Measurements from ENCODE around the gene CCDC181.

GRCh38 chr1:169367096-169367685 is 60.1 kb downstream of the CCDC181 start:
- TF ChIP-seq, protein P1, sequence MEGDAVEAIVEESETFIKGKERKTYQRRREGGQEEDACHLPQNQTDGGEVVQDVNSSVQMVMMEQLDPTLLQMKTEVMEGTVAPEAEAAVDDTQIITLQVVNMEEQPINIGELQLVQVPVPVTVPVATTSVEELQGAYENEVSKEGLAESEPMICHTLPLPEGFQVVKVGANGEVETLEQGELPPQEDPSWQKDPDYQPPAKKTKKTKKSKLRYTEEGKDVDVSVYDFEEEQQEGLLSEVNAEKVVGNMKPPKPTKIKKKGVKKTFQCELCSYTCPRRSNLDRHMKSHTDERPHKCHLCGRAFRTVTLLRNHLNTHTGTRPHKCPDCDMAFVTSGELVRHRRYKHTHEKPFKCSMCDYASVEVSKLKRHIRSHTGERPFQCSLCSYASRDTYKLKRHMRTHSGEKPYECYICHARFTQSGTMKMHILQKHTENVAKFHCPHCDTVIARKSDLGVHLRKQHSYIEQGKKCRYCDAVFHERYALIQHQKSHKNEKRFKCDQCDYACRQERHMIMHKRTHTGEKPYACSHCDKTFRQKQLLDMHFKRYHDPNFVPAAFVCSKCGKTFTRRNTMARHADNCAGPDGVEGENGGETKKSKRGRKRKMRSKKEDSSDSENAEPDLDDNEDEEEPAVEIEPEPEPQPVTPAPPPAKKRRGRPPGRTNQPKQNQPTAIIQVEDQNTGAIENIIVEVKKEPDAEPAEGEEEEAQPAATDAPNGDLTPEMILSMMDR (IDR thresholded peaks at IDR 0.05 in 4 of 5, conservative IDR thresholded peaks at IDR 0.05 in 1 of 5), result no peak
- TF ChIP-seq POLR2A (IDR thresholded peaks at IDR 0.05), result no peak

Measured in gastrocnemius medialis (tissue), 4 donors.